HG02884 (cell line): ENCODE measurements around the gene POLR1F.
"Not testable (repeated sequence)": the region's sequence is repeated elsewhere in the genome, so short reads cannot be mapped to it uniquely, and the experiment has no call there.

ENCODE experiments used
- ATAC-seq: cut with Tn5 transposase; IDR thresholded peaks from one replicate; pipeline ENCODE4 v1.9.1; 2021; ENCODE audit warnings: mild to moderate bottlenecking, moderate library complexity; ENCODE audit not compliant: unreplicated experiment

The POLR1F gene, protein sequence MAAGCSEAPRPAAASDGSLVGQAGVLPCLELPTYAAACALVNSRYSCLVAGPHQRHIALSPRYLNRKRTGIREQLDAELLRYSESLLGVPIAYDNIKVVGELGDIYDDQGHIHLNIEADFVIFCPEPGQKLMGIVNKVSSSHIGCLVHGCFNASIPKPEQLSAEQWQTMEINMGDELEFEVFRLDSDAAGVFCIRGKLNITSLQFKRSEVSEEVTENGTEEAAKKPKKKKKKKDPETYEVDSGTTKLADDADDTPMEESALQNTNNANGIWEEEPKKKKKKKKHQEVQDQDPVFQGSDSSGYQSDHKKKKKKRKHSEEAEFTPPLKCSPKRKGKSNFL

DNA sequence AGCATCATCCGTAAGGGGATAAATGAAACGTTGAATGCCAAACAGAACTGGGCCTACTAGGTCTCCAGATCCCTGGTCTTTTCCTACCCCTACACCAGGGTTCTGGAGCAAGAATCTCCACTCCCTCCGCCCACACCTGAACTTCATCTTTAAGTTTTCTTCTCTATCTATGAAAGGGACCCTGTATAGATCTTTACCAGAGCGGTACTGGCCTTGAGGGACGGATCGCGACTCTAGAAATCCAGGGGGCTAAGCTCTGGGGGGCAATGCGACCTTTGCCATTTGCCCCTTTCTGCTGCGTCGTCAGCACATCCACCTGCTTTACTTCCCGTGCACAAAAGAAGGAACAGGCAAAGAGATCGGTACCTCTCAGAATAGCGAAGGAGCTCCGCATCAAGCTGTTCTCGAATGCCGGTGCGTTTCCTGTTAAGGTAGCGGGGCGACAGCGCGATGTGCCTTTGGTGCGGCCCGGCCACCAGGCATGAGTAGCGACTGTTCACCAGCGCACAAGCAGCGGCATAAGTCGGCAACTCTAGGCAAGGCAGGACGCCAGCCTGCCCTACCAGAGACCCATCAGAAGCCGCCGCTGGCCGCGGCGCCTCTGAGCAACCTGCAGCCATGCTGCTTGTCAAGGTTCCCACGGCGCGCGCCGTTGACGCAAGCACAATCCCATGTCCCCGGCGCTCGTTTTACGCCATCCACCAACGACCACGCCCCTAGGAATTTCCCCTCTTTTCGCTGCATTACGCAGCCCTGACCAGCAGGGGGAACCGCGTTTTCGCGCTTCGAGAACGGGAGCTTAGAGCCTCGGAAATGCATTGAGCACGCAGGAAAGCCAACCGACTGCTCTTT, at the start of gene POLR1F:
POLR1F (minus strand) TSS at position 641 of the 852 bp plus-strand sequence; CDS start at position 620, 21 bp downstream.
- ATAC-seq, result peak; percentile 96

DNA sequence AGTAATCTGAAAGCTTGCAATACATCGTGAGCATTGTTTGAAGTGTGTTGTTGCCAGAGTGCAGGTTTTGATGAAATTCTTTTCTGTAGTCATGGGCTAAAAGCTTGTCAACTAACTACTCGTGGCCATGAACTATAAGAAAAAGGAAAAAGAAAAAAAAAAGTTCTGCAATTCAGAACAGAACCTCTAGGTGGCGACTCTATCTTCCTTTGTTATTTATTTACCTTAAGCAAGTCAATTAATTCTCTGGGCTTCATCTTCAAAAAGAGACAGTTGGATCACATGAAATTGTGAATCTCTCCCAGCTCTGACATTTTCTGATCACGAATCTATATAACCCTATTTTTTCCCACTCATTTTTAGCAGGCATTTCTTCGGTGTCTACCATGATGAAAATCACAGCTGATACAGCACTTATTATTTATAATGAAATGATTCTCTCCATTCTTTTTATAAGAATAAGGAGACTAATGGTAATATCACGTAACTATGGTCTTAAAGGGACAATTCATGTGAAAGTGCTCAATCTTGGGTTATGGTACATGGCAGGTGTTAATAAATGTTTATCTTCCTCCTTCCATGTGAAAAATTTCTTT, 45.8 kb upstream of the POLR1F start:
- ATAC-seq, result no peak

GRCh38 chr7:19752020-19752419, 43.2 kb upstream of the POLR1F start:
- no peak for ATAC-seq

DNA sequence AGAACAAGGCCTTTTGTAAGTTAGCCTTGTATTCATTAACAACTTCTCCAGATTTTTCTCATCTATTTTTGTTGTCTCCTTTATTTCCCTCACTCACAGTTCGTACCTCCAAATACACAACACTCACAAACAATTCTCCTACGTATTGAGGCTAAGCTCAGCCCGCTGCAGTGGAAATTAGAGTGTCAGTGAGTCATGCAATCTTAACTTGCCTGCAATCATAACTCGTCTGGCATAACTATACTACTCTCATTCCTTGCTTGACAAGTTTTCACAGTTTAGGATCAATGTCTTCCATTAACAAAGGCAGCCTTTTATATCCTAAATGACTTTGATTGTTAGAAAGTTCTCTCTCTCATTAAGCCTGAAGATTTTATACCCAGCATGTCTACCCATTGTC, 40.8 kb upstream of the POLR1F start:
- no peak for ATAC-seq

DNA sequence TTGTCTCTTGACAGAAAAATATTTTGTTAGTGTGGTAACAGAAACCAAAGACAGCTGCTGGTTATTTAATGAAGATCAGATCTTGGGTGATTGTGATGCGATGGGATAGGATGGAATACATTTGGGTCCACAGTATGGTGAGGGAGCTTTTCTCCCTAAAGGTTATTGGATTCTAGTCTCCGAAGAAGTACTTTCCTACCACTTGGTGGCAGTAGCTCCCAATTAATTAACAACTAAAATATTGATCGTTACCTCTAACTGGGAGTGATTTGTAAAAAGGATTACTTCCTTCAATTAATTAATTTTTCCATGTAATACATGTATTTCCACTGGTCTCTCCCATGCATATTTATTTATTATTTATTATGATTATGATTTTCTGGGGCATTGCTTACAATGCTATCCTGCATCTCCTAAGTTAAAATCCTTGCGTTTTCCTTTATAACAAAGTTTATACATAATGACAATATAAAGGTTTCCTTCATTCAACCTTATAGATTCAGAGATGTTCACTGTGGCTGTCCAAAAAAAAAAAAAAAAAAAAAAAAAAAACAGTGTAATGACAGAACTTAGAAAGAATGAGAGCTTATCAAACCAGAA, 39.0 kb upstream of the POLR1F start:
- ATAC-seq, result peak; percentile 64

GRCh38 chr7:19744075-19744474, 35.2 kb upstream of the POLR1F start:
- no peak for ATAC-seq

GRCh38 chr7:19728716-19729115, 19.9 kb upstream of the POLR1F start:
- no peak for ATAC-seq

DNA sequence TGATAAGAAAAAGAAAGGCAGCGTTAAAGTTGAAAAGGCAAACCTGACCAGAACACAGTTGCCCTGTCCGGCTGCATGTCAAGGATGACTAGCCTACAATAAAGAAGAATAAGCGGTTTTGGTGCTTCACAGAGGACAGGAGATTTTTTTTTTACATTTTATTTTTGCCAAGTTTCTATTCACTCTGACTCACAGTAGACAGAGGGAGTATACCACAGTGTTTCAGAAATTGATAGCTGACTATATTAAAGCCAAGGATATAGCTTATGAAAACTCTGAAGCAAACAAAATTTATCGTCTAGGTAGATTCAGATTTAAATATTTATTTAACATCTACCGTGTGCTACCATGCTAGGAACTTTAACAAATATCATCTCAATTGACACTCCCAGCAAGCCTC, 16.9 kb upstream of the POLR1F start:
- no peak for ATAC-seq

GRCh38 chr7:19715499-19715898, 6.7 kb upstream of the POLR1F start:
- no peak for ATAC-seq

- ATAC-seq, result no peak
Observed at GRCh38 chr7:19713676-19714075, 4.8 kb upstream of the POLR1F start.

- no peak for ATAC-seq
Observed at GRCh38 chr7:19709249-19709578, 377 bp upstream of the POLR1F start.

GRCh38 chr7:19707240-19707639, 1.6 kb downstream of the POLR1F start:
- ATAC-seq, result no peak

- ATAC-seq, result no peak
Observed at GRCh38 chr7:19705663-19706062, 3.2 kb downstream of the POLR1F start.

- ATAC-seq, result no peak
Observed at GRCh38 chr7:19701471-19701870, 7.4 kb downstream of the POLR1F start.

- ATAC-seq, result no peak
Observed at GRCh38 chr7:19700936-19701335, 7.9 kb downstream of the POLR1F start.

DNA sequence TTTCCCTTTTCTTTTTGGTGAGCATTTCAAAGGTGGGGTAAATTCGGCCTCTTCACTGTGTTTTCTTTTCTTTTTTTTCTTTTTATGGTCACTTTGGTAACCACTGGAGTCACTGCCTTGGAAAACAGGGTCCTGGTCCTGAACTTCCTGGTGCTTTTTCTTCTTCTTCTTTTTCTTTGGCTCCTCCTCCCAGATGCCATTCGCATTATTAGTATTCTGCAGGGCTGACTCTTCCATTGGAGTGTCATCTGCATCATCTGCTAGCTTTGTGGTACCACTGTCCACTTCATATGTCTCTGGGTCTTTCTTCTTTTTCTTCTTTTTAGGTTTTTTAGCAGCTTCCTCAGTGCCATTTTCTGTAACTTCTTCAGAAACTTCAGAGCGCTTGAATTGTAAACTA, 10.5 kb downstream of the POLR1F start:
- ATAC-seq, result no peak

DNA sequence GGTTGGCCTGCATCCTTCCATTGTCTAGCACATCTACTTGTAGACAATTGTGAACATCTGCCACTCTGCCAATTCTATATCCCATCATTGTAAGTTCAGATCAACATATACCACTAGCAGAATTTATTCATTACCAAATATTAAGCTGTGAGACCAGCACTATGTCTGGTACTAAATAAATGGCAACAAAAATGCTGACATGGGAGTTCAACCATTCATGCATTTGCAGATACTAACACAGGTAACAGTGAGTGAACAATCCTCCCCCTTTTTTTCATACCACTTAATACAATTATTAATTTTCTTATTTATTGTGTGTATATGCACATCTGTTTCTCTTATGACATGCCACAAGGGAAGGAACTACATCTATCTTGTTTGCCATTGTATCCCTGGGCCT, 11.9 kb downstream of the POLR1F start:
- no peak for ATAC-seq

- ATAC-seq, result no peak
Observed at GRCh38 chr7:19692111-19692828, 16.6 kb downstream of the POLR1F start.

DNA sequence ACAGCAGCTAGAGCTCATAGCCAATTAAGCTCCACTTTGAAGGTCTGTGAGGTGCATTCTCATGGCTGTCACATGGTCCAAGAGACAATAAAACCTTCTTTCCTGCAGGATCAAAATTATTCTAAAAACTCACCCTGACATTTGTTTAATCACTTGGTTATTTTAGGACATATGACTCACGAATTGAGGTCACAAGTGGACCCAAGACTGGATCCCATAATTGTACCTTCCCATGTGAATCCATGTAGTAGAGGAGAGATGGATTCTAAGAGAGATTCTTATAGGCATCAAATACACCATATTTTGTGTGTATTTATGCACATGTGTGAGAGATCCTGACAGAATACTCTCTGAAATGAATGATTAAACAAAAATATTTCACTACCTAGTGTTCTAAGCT, 18.1 kb downstream of the POLR1F start:
- no peak for ATAC-seq

- ATAC-seq, result not testable (repeated sequence)
Observed at GRCh38 chr7:19689130-19689529, 19.7 kb downstream of the POLR1F start.

DNA sequence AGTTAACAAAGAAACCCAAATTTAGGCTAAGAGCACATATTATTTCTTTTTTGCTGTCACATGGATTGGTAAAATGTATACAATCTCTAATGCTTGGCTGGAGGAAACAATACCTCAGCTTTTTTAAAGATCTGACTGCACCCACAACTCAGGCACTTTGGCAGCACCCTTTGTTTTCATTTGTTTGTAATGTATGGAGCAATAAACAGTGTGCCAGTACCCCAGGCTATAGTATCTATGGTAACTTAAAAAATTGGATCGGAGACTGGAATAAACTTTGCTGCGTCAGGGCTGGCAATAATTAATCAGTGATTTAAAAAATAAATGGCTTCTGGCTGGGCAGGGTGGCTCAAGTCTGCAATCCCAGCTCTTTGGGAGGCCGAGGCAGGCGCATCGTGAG, 27.2 kb downstream of the POLR1F start:
- ATAC-seq, result no peak
